Activated CD4-positive, alpha-beta T cell treated with anti-CD3 and anti-CD28 coated beads, Interleukin-2, amount 50 U/mL, for 4 hours (primary cell): ENCODE measurements around the gene TSSK3.
A peak's percentile ranks its signal among the peaks of the same experiment; 100 is the strongest.
"Not testable (repeated sequence)": the region's sequence is repeated elsewhere in the genome, so short reads cannot be mapped to it uniquely, and the experiment has no call there.

Experiments used
- DNase-seq, 2 experiments: peaks; one replicate each; pipeline ENCODE4 v3.0.0-alpha.2; 2020

The TSSK3 gene

GRCh38 chr1:32339363-32339978, 22.9 kb upstream of the TSSK3 start:
- no peak for DNase-seq

GRCh38 chr1:32341186-32341757, 21.1 kb upstream of the TSSK3 start:
- DNase-seq: no peak

DNA sequence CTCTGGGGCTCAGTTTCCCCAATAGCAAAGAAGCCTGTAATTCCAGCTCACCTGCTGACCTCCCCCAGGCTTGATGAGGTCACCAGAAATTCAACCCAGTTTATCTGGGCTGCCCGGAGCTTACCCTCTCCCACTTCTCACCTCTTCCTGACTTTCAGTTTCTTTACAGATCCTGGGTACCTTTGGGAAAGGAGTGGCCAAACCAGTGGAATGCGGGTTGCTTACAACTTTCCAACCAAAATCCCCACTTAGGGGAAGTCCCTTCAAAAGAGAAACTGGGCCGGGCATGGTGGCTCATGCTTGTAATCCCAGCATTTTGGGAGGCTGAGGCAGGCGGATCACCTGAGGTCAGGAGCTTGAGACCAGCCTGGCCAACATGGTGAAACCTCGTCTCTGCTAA, 20.4 kb upstream of the TSSK3 start:
- no peak for DNase-seq

- no peak for DNase-seq
These were observed 19.6 kb upstream of the TSSK3 start for GRCh38 chr1:32342704-32343103.

DNA sequence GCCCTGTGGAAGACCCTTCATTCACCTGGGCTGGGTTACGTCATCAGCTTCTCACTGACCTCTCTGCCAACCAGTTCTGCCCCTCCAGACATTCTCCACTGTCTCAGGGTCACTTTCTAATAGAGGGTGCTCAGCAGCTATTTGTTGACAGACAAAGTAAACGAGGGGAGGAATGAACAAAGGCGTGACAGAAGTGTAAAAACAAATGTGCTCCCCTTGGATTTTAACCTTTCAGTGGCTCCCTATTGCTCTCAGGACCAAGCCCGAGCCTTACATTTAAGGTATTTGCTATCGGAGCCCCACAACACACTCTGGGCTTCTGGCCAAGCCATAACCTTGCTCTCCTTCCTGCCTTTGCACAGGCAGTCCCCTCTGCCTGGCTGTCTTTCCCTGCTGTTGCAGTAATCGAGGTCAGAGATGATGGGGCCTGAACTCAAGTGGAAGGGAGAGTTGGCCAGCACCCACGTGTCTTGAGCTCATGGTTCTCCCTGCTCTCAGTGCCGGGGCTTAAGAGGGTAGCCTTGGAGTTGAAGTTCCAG, 17.0 kb upstream of the TSSK3 start:
- DNase-seq: no peak

DNA sequence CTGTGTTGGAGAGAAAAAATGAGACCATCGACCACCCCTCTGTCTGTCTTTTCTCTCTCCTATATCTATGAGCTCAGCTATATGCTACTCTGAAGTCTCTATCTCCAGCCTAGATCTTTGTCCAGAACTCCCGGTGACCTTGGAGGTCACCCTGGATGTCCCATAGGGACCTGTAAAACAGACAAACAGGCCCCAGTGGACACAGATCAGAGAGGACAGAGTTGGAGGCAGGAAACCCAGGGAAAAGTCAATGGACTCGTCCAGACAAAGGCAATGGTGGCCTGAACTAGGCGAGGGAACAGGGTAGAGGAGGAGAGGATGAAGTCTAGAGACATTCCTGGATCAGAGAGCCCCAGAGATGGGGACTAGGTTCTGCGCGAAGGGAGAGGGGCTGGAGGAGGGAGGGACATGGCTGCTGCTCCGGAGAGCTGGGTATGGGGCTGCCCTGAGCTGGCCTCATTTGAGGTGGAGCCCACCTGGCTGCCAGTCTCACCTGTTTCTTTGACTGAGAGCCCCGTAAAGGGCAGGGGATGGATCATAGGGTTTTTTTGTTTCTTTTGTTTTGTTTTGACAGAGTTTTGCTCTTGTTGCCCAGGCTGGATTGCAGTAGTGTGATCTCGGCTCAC, 15.7 kb upstream of the TSSK3 start:
- DNase-seq: no peak

- no peak for DNase-seq
These were observed 13.1 kb upstream of the TSSK3 start for GRCh38 chr1:32349211-32349708.

DNA sequence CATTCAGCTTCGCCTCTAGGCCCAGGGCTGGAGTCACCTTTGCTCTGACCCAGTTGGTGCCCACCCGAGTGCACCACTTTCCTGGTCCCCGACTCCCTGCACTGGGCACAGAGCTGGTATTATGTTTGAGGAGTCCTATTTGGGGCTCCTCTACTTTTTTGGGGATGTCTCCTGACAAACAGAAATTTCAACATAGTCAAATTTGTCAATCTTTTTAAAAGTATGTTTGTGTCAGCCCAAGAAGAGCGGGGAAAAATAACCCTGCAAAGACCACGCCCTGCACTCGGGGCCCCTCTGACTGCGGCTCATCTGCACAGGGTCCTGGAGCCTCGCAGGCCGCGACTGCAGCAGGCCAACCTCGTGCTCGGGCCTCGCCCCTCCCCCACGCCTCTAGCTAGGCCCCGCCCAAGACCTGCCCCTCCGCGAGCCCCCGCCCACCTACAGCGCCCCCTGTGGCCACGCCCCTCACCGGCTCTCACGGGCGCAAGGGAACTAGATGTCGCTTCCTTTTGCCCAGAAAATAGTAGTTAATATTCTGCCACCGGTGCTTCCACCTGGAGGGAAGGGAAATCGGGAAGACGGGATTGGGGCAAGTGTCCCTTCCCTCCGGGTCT, 11.4 kb upstream of the TSSK3 start:
- DNase-seq: peak; percentile 73 to 74

GRCh38 chr1:32351399-32352238, 10.7 kb upstream of the TSSK3 start:
- peak; percentile 87 to 91 for DNase-seq

GRCh38 chr1:32352239-32352745, 10.0 kb upstream of the TSSK3 start:
- DNase-seq: no peak

DNA sequence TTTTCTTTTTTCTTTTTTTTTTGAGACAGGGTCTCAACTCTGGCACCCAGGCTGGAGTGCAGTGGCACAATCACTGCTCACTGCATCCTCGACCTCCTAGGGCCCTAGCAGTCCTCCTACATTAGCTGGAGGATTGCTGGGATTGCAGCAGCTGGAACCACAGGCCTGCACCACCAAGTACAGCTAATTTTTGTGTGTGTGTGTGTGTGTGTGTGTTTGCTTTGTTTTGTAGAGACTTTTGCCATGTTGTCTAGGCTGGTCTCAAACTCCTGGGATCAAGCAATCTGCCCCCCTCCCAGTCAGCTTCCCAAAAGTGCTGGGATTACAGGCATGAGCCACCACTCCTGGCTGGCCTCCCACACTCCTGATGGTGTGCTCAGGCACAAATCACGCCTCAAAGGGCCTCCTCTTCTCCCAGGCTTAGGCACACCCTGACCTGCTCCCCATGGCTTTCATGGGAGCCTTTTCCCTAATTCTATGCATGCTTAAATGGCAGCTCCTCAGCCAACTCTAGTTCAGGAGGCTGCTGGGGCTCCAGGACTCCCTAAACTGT, 9.4 kb upstream of the TSSK3 start:
- no peak for DNase-seq

DNA sequence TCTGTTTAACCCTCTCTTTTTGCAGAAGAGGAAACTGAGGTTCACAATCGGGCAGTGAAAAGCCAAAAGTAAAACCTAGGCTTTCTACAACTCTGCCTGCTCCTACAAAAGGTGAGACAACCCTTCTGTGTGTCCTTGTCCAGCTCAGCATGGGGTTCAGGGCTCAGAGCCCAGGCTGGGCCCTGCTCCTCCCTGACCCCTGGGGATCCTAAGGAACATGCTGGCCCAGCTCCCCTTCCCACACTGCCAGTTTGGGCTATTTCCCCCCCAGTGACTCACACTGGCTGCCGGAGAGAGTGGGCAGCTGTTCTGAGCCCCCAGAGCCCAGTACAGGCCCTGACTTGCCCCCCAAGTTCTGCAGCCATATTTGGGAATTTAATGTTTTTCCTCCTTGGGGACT, 8.9 kb upstream of the TSSK3 start:
- no peak for DNase-seq

GRCh38 chr1:32353886-32354570, 8.3 kb upstream of the TSSK3 start:
- no peak for DNase-seq

GRCh38 chr1:32355778-32356177, 6.6 kb upstream of the TSSK3 start:
- DNase-seq: not testable (repeated sequence)

DNA sequence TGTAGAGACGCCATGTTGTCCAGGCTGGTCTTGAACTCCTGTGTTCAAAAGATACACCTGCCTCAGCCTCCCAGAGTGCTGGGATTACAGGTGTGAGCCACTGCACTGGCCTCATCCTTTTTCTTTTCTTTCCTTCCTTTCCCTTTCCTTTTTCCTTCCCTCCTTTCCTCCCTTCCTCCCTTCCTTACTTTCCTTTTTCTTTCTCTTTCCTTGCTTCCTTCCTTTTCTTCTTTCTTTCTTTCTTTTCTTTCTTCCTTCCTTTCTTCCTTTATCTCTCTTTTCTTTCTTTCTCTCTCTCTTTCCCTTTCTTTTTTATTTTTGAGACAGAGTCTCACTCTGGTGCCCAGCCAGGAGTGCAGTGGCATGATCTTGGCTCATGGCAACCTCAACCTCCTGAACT, 5.9 kb upstream of the TSSK3 start:
- no peak for DNase-seq

DNA sequence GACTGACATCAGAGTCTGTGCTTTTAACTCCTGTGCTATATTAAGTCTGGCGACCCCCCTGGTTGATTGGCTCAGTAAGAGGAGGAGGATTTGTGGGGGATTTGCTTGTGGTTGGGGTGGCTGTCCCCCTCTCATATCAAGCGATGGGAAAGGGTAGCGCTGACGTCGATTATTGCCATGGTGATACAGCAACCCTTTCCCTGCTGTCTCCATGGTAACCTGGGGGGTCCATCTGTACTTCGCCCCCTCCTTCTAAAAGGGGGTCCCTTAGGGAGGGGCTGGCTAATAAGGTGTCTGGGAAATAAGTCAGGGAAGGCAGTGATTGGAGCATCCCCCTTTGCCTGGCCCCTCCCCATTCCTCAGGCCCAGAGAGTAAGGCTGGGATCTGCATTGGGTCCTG, 4.7 kb upstream of the TSSK3 start:
- no peak for DNase-seq

DNA sequence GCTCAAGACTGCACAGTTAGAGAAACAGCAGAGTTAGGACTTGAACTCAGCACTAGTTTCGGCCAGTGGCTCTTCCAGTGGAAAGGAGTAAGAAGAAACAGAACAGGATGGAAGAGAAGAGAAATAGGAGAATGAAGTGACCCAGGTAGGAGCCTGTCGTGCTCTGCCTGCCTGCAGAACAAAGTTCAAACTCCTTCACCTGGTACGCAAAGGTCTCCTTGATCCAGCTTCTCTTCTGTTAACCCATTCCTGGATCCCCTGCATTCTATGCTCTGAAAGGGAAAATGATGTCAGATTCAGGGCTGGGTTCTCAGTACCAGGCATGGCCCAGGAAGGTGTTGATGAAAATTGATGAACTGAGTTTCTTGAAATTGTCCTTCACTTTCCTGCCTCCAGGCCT, 3.9 kb upstream of the TSSK3 start:
- no peak for DNase-seq

GRCh38 chr1:32361308-32361673, 1.0 kb upstream of the TSSK3 start:
- no peak for DNase-seq

GRCh38 chr1:32361674-32362473, 465 bp upstream of the TSSK3 start:
- DNase-seq: peak in 1 of 2 experiments; percentile 33

DNA sequence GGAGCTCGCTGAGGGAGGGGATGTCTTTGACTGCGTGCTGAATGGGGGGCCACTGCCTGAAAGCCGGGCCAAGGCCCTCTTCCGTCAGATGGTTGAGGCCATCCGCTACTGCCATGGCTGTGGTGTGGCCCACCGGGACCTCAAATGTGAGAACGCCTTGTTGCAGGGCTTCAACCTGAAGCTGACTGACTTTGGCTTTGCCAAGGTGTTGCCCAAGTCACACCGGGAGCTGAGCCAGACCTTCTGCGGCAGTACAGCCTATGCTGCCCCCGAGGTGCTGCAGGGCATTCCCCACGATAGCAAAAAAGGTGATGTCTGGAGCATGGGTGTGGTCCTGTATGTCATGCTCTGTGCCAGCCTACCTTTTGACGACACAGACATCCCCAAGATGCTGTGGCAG, 1.4 kb downstream of the TSSK3 start:
- no peak for DNase-seq

GRCh38 chr1:32364836-32365235, 2.5 kb downstream of the TSSK3 start:
- no peak for DNase-seq
